SK-N-MC (cell line): ENCODE measurements around the gene MBLAC2.

ENCODE experiments used
- DNase-seq: peaks from one replicate; pipeline ENCODE4 v3.0.0-alpha.2; 2011; ENCODE audit warnings: low read depth, low spot score
- H3K27ac ChIP-seq: fragments of 200-600 bp; sonication (generic); 2 replicates; pipeline ENCODE4 v1.5.1; 2016; ENCODE audit warnings: mixed run types
- H3K36me3 ChIP-seq: fragments of 200-600 bp; sonication (generic); 2 replicates; pipeline ENCODE4 v1.6.1; 2017; ENCODE audit warnings: antibody characterized with exemption, low read length, mixed read lengths; ENCODE audit not compliant: insufficient read depth
- H3K4me3 ChIP-seq: fragments of 200-600 bp; sonication (generic); 2 replicates; pipeline ENCODE4 v1.5.1; 2016
- H3K9ac ChIP-seq: fragments of 200-600 bp; sonication (generic); 2 replicates; pipeline ENCODE4 v1.8.0; 2017; ENCODE audit warnings: mixed run types, mixed read lengths; ENCODE audit not compliant: insufficient read length
- H3K9me3 ChIP-seq: fragments of 200-600 bp; sonication (generic); 2 replicates; pipeline ENCODE4 v1.6.1; 2017; ENCODE audit warnings: low read depth, mild to moderate bottlenecking, antibody characterized with exemption, low read length, moderate library complexity, mixed read lengths
- EZH2 ChIP-seq: fragments of 200-600 bp; sonication (generic); IDR thresholded peaks from one replicate; pipeline ENCODE4 v1.6.1; 2017; ENCODE audit warnings: antibody characterized with exemption
- FOXP2 ChIP-seq: optimal IDR thresholded peaks from 2 replicates; pipeline ENCODE3; 2011; ENCODE audit warnings: mild to moderate bottlenecking, moderate library complexity; ENCODE audit not compliant: insufficient read depth; ENCODE audit errors: extremely low read length, control extremely low read depth
- POLR2AphosphoS5 ChIP-seq: IDR thresholded peaks from 2 replicates; pipeline ENCODE4 v1.6.1; 2012; ENCODE audit warnings: mild to moderate bottlenecking, low read depth, low read length, borderline replicate concordance

MBLAC2 gene

DNA sequence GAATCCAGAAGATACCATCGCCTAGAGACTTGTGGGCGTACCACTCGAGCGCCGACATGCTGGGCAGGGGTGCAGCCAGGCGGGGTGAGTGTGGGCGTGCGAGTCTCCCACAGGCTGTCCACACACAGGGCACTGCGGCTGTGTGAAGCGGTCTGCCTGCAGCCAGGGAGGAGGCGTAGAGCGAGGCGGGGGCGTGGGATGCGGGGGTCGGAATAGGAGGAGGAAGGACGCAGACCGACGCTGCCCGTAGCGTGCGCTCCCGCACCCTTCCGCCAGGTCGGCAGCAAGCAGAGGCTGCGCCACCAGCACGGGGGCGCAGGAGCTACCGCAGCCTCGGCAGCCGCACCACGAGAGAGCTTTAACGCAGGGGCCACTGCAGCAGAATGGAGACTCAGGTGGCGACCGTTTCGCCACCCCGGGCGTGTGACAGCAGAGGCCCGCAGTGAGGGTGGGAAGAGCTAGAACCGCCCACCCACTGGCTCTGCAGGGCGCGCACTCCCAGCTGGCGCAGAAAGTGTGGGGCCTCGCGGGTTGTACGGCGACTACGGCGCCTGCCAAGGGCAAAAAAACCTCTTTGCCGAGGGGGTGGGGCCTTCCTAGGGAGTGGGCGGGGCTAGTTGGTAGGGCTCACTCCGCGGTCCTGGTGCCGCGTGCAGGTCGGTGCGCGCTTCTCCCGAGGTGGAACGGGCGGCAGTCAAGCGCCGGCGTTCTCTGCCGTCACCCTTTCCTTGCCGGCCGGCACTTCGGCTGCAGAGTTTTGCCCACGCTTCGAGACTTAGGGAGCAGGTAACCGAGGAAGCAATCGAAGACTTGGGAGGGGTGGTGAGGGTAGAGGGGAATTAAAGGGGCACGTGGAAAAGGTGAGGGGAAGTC lies at the start of gene MBLAC2, which contains the start of gene POLR3G:
Gene MBLAC2, minus strand, starts transcription at position 537 of the 873 bp plus-strand sequence. Its CDS starts 479 bp downstream, at position 58.
Gene POLR3G, plus strand, starts transcription at position 630 of the 873 bp plus-strand sequence. CDS start 10,704 bp downstream, outside the sequence.
- Histone ChIP-seq H3K9ac (peak within 1 kb of the TSS; percentile 85), H3K27ac (no peak within 1 kb of the TSS)

DNA sequence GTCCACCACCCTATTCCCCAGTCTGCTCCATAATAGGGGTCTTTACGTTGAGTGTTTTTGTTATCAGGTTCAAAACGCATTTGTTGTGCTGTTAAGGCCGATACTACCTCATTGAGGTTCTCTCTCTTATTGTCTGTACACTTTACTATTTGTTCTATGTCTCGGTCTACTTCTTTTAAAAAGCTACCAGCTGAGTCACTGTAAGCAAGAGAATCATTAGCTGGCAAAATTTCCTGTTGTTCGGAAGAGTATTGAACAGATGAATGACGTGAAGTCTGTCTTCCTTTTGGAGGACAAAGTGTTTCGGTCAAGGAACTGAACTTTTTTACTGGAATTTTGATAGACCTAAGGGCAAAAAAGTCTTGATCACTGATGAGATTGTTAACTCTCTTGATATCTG lies 44.5 kb upstream of the MBLAC2 start:
- TF ChIP-seq FOXP2, result no peak
- TF ChIP-seq POLR2AphosphoS5, result no peak
- TF ChIP-seq EZH2, result no peak
- Histone ChIP-seq H3K9me3 (no peaks in the 10 kb centered on the region), H3K9ac (no peak overlapping the region), H3K4me3 (no peak overlapping the region), H3K27ac (peak overlapping the region; percentile 64), H3K36me3 (peaks cover 56% of the 10 kb centered on the region)
- no peak for DNase-seq

More for the DNA sequence above, at the start of gene MBLAC2, which contains the start of gene POLR3G:
- H3K9me3 ChIP-seq, result no peaks in the 10 kb centered on the region
- TF ChIP-seq POLR2AphosphoS5, result peak; percentile 97
- TF ChIP-seq EZH2, result no peak
- TF ChIP-seq FOXP2, result peak; percentile 95
- peak within 1 kb of the TSS; percentile 84 for H3K4me3 ChIP-seq
- DNase-seq, result peak; percentile 70
- peaks cover 16% of the 10 kb centered on the region for H3K36me3 ChIP-seq

DNA sequence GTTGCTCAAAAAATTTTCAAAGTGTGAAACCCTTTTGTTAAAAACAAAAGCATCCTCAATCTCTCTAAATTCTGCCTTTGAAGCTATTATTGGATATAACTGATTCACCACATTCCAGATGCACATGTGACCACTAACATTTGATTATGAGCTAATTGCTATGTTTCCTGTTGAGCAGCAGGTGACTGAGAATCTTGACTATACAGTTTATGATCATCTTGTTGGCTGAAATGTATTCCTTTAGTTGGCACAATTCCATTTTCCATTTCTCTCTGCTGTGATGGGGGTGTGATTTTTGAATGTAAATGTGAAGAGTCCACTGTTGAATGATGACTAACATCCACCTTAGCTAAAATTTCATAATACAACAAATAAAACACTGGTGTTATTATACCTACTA lies 44.1 kb upstream of the MBLAC2 start:
- no peak overlapping the region for H3K4me3 ChIP-seq
- no peak for TF ChIP-seq EZH2
- peak; percentile 23; the same call in 1 of the 2 replicates for TF ChIP-seq POLR2AphosphoS5
- TF ChIP-seq FOXP2, result no peak

DNA sequence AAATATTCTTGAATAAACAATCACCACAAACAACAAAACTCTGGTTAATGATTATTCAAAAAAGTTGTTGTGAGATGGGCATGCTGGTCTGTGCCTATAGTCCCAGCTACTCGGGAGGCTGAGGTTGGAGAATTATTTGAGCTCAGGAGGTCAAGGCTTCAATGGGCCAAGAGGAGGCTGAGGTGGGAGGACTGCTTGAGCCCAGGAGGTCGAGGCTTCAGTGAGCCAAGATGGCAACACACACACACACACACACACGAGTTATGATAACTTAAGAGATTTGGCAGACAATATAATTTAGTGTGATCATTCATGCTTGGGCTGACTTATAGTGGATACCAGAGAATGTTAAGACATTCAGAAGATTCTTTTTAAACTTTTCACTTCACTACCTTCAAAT lies 39.9 kb upstream of the MBLAC2 start:
- TF ChIP-seq FOXP2, result no peak
- TF ChIP-seq POLR2AphosphoS5, result no peak
- no peak for TF ChIP-seq EZH2
- Histone ChIP-seq H3K9me3 (no peaks in the 10 kb centered on the region), H3K27ac (no peak overlapping the region), H3K4me3 (no peak overlapping the region), H3K9ac (no peak overlapping the region), H3K36me3 (peaks cover 22% of the 10 kb centered on the region)
- no peak for DNase-seq

More for the DNA sequence above, 44.1 kb upstream of the MBLAC2 start:
- peak; percentile 70 for DNase-seq
- Histone ChIP-seq H3K9ac (no peak overlapping the region), H3K9me3 (no peaks in the 10 kb centered on the region), H3K27ac (peak overlapping the region; percentile 64), H3K36me3 (peaks cover 54% of the 10 kb centered on the region)

DNA sequence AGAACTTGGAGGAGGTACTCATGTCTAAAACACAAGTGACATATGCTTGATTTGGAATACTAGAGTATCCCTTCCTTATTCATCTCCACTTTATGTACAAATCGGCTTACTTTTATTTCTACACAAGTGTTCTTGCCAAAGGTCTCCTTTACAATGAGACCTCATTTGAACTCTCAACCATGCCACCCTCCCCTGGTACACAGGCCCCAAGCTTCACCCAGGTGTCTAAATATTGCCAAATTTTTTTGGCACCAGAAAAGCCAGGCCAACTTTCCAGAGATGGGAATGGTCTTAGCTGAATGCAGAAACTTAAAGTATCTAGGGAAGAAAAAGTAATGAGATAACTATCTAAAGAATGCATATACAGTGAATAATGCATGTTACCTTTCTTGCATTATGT lies 35.9 kb upstream of the MBLAC2 start:
- no peak overlapping the region for H3K4me3 ChIP-seq
- H3K9ac ChIP-seq, result no peak overlapping the region
- no peaks in the 10 kb centered on the region for H3K9me3 ChIP-seq
- peaks cover 25% of the 10 kb centered on the region for H3K36me3 ChIP-seq
- TF ChIP-seq POLR2AphosphoS5, result no peak
- no peak for TF ChIP-seq EZH2
- TF ChIP-seq FOXP2, result no peak
- no peak for DNase-seq
- no peak overlapping the region for H3K27ac ChIP-seq

DNA sequence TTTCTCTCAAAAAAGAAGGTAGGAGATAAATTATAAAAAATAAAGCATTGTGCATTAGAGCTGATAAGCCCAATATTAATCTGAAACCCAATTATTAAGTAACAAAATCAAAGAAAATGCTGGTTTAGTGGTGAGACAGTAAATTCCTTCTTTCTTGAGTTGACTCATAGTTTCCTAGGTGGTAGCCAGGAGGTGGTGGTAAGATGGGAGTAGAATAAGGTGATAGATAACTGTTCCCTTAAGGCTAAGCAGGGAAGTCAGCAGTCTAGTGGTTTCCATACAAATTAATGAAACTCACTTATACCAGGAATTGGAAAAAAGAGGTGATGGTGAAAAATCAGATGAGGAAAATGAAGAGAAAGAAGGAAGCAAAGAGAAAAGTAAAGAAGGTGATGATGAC lies 31.6 kb upstream of the MBLAC2 start:
- Histone ChIP-seq H3K9ac (no peak overlapping the region), H3K36me3 (peaks cover 17% of the 10 kb centered on the region), H3K9me3 (no peaks in the 10 kb centered on the region), H3K4me3 (no peak overlapping the region), H3K27ac (no peak overlapping the region)
- DNase-seq, result no peak
- no peak for TF ChIP-seq FOXP2
- no peak for TF ChIP-seq POLR2AphosphoS5
- no peak for TF ChIP-seq EZH2

DNA sequence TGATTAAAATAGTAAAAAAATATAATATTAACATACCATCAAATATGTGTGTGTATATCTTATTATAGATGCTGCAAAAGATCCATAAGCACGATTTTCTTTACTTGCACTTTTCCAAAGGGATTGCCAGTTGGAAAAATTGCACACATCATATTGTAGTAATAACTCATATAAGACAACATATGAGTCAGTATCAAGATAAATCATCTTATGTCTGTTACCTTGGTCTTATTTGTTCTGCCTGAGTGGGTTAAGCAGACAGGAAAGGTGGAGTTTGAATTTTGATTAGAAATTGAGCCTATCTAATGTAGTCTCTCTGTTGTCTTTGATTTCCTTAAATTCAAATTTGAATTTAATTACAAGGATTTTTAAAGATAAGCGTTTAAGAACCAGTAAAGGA lies 30.2 kb upstream of the MBLAC2 start:
- no peak overlapping the region for H3K27ac ChIP-seq
- H3K4me3 ChIP-seq, result no peak overlapping the region
- no peak overlapping the region for H3K9ac ChIP-seq
- TF ChIP-seq POLR2AphosphoS5, result no peak
- TF ChIP-seq FOXP2, result no peak
- no peak for TF ChIP-seq EZH2
- H3K36me3 ChIP-seq, result peaks cover 17% of the 10 kb centered on the region
- DNase-seq, result no peak
- no peaks in the 10 kb centered on the region for H3K9me3 ChIP-seq

DNA sequence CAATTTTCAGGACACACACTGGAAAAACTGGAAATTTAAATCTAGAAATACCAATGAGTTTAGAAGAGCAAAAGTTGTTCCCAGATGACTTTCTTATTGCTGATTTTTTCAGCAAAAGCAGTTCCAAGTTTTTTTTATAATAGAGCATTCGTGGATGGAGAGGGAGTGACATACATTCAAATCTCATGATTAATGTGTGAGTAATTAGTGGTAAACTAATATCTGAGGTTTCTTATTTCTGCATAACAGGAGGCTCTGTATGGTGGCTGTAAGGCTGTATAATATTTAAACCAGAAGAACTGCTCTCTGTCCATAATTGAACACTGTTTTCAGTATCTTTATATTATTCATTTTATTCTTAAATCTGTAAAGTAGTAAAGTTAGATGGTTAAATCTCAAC lies 29.0 kb upstream of the MBLAC2 start:
- no peak for TF ChIP-seq FOXP2
- no peak for TF ChIP-seq POLR2AphosphoS5
- TF ChIP-seq EZH2, result no peak
- DNase-seq, result no peak
- H3K36me3 ChIP-seq, result peaks cover 19% of the 10 kb centered on the region
- H3K9me3 ChIP-seq, result no peaks in the 10 kb centered on the region
- no peak overlapping the region for H3K9ac ChIP-seq
- no peak overlapping the region for H3K27ac ChIP-seq
- no peak overlapping the region for H3K4me3 ChIP-seq
